Measurements from ENCODE around the gene PRDM12. TPM values are rescaled to one million over a fixed set of nuclear protein-coding genes. Genes with fewer than 3 reads are reported as not detected.

Gene PRDM12
- polyA plus RNA-seq = under 1 TPM in 1 of 3 donors, not detected in 2; 0.03 TPM

DNA sequence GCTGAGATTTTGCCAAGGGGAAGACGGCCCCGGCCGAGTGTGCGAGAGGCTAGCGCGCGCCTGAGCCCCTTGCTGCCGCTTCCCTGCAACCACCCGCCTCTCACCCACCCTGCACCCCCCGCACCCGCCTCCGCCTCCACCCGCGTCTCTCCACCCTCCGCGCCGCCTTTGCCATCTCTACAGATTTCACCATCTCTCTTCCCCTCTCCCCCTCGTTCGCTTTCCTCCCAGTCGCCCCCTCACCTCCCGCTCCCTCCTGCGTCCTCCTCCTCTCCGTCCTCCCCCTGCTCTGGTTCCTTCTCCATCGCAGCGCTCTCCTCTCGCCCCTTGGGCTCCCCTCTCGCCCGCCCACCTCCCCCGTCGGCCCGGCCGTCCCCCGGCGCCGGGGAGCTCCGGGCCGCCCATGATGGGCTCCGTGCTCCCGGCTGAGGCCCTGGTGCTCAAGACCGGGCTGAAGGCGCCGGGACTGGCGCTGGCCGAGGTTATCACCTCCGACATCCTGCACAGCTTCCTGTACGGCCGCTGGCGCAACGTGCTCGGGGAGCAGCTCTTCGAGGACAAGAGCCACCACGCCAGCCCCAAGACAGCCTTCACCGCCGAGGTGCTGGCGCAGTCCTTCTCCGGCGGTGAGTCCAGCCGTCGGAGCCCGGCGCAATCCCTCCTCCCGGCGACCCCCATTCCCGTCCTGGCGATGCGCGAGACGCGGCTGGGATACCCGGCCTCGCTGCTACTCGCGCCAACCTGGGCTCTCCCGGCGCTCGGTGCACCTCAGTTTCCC, at the start of gene PRDM12:
Gene PRDM12 (plus strand): TSS at position 344 of the 778 bp plus-strand sequence. CDS start 60 bp downstream, at position 404.
- H3K27ac ChIP-seq (ENCODE audit: low read depth, low read length) = no peak within 1 kb of the TSS
- WGBS, 3 donors = 2 to 3% (median 3%) methylated on average over 72 to 76 of the region's 76 CpGs

DNA sequence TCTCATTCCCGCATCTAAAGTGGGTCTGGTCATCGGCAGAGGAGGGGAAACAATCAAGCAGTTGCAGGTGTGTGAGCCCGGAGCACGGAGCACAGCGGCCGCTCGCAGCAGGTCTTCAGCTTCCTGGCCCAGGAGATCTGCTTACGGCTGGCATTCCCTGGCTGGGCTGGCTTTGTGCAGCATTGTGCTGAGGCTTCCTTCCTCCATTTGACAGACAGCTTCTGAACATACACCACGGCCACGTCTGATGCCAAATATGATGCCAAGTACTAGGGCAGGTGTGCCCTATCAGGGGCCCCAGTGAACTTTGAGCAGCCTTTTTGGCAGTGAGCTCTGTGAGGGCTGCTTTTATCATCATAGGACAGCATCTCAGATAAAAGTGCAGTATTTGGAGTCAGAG, 47.9 kb upstream of the PRDM12 start:
- WGBS, 3 donors = 81 to 93% (median 89%) methylated on average over 10 of the region's 10 CpGs
- no peak overlapping the region for H3K27ac ChIP-seq (ENCODE audit: low read depth, low read length)

DNA sequence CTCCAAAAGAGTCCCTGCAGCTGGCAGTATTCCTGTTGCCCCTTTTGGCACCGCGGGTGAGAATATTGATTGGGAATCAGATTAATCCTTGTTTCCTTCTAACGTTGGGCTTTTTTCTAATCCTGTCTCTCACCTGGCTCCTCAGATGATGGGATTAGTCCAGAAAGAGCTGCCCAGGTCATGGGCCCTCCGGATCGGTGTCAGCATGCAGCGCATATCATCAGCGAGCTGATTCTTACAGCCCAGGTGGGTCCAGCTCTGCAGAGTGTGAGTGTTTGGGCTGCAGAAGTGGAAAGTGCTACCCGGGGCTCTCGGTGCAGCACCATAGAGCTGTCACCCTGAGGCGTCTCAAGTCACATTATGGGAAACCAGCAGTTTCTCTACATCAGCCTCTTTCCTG, 40.9 kb upstream of the PRDM12 start:
- 77 to 92% (median 90%) methylated on average over 10 of the region's 10 CpGs for WGBS, 3 donors
- no peak overlapping the region for H3K27ac ChIP-seq (ENCODE audit: low read depth, low read length)

DNA sequence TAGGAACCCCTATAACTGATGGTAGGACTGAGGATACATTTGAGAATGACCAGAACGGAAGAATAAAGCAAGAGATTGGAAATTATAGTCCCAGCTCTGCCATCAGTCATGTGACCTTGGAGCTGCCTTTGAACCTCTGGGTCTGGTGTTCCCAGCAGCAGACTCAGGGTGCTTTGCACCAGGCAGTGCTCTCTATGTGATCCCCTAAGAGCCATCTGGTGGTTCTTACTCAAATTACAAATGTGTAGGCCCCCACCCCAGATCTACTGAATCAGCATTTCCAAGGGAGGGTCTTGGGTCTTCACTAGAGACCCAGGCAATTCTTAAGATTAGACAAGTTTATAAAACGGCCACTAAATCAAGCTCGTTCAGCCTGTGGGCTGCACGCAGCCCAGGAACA, 40.2 kb upstream of the PRDM12 start:
- H3K27ac ChIP-seq (ENCODE audit: low read depth, low read length) = no peak overlapping the region
- WGBS, 3 donors = 84 to 90% (median 86%) methylated on average over 4 of the region's 4 CpGs

DNA sequence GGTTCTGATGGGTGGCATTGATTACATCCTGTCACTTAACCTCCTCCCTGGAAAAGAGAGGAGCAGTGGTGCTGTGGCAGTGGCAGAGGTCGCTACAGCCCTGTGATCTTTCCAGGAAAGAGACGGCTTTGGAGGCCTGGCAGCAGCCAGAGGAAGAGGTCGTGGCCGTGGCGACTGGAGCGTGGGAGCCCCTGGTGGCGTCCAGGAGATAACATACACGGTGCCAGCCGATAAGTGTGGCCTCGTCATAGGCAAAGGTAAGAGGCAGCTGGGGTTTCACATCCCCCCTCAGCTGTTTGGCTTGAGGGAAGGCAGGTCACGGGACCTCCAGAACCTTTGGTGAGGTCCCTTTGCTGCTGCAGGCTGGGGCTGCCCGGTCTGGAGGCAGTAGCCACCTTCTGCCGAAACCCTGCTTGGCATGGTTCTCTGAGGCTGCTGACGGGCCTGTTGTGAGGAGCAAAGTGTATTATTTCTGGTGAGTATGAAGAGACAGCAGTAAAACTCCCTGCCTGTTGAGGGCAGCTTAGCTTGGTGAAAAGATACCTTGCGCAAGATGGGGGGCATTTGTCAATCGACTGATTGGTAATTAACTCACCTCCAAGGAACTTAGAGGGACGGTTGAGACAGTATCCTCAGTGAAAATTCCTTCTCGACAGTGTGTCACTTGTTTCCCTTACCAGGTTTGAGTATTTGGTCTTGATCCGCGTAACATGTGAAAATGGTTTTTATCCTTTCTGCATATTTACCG, 38.0 kb upstream of the PRDM12 start:
- WGBS, 3 donors = 74 to 89% (median 85%) methylated on average over 21 of the region's 21 CpGs
- H3K27ac ChIP-seq (ENCODE audit: low read depth, low read length) = no peak overlapping the region

DNA sequence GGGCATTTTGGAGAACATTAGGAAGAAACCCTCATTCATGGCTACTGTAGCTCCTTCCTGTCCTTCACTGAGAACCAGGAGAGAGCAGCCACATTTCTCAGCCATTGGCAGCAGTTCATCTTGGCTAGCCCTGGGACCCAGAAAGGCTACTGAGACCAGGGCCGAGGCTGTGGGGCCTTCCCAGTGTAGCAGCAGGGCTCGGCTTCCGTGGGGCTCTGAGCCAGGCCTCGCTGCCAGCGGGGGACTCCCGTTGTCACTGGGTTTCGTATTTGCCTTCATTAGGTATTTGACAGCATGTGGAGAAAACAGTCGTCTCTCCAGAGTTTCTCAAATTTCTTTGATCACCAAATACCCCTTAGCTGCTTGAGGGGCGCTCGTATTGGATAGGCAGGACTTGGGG, 37.3 kb upstream of the PRDM12 start:
- 84 to 89% (median 84%) methylated on average over 10 of the region's 10 CpGs for WGBS, 3 donors
- no peak overlapping the region for H3K27ac ChIP-seq (ENCODE audit: low read depth, low read length)

DNA sequence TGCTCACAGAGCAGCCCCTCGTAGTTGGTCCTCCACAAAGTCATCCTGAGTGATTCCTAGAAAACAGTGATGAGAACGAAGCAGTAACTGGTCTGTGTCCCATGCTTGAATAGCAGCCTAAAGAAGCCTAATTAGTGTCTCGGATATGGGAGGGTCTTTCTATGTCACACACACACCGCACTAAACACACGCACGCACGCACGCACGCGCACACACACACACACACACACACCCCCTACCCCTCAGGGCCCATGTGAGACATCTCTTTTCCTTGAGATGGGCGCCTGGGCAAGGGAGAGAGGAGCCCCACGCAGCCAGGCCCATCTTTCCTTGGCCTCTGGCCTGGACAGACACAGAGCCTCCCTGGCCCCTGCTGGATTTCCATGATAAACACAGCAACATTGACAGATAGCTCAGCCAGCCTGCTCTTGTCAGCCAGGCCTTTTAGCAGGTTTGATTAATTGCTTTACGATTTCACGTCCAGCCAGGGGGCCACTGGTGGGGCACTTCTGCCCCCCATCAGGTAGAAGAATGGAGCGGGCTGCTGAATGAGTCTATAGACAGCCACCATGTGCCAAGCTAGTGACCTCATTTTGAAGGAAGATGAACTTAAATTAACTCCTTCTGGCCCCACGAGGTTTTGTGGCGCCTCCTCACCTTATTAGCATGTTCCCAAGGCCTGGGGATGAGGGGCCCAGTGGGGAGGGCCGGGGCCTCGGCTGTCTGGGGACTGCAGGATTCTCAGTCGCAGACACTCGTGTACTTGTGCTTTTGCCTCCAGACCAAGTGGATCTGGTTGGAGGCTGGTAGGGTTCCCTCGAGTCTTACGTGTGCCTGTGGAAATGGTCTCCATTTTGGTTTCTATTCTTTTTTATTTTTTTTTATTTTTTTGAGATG, 36.2 kb upstream of the PRDM12 start:
- 80 to 86% (median 83%) methylated on average over 23 of the region's 23 CpGs for WGBS, 3 donors
- no peak overlapping the region for H3K27ac ChIP-seq (ENCODE audit: low read depth, low read length)

DNA sequence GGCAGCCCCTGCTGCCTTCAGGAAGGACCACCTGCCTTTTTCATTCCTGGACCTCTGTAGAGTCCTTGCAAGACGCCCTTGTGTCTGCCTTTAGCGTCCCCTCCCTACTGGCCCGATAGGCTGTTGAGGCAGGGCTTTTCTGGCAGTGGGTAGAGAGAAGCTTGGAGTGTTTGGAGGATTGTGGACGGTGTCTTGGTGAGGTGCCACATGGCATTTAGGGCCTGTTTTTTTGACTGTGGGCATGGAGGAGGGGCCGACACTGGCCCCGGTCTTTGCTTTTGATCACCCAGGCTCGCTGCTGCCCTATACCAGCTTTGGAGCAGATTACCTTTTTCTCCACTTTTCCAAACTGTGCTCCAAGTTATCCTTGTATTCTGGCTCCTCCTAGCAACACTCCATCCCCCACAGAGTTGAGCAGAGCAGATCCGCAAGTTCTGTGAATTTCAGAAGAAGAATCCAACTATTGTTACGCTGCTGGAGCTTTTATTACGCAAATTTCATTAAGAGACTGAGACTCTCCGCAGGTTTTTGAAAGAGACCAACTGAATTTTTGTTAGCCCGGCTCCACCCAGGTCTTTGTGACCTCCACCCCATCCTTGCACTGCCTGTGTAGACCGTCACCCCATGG, 34.8 kb upstream of the PRDM12 start:
- 87 to 92% (median 89%) methylated on average over 13 of the region's 13 CpGs for WGBS, 3 donors
- no peak overlapping the region for H3K27ac ChIP-seq (ENCODE audit: low read depth, low read length)

DNA sequence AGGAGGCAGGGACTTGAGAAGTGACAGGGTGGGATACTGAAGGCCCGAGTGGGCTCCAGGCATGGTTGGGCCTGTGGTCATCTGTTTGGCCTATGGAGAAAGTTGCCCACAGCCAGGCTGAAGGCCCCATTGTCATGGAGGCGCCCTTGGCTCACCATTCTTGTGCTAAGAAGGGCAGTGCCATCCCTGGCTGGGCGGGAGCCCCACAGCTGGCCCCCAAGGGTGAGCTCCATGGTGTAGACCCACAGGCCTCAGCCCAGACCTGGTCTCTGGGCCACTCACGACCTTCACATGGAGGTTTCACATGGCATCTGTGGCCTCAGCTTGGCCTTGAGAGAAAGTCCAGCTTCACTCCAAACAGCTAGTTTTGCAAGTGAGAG, 34.3 kb upstream of the PRDM12 start:
- WGBS, 3 donors = 90 to 96% (median 96%) methylated on average over 4 of the region's 4 CpGs
- H3K27ac ChIP-seq (ENCODE audit: low read depth, low read length) = no peak overlapping the region

DNA sequence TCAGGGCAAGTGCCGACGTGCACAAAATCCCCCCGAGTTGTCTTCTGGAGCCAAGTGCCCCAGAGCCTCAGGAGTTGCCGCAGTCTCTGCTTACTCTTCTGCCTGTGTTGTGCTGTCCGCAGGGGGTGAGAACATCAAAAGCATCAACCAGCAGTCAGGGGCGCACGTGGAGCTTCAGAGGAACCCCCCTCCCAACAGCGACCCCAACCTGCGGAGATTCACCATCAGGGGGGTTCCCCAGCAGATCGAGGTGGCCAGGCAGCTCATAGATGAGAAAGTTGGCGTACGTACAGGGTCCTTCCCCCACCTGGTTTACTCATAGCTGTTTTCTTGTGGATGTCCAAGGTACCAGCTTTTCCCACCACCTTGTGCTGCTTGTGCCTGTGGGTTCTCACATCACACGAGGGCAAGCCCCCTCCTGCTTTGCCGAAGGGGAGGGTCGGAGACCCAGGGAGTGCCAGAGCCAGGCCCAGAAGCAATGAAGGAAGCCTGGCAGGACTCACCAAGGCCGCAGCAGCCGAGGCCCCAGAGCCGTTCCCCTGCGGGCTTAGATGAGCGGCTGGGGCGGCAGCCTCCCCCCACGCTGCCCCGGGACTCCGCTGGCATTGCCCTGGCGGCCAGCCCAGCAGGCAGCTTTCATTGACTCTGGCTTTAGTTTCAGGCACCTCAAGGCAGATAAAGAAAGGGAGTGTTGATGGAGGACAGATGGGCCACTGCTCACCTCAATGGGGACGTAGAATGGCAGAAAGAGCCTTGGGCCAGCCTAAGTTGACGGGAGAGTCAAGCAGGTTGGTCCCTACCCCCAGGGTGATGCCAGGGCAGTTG, 33.7 kb upstream of the PRDM12 start:
- H3K27ac ChIP-seq (ENCODE audit: low read depth, low read length) = no peak overlapping the region
- 90 to 95% (median 92%) methylated on average over 27 of the region's 27 CpGs for WGBS, 3 donors

DNA sequence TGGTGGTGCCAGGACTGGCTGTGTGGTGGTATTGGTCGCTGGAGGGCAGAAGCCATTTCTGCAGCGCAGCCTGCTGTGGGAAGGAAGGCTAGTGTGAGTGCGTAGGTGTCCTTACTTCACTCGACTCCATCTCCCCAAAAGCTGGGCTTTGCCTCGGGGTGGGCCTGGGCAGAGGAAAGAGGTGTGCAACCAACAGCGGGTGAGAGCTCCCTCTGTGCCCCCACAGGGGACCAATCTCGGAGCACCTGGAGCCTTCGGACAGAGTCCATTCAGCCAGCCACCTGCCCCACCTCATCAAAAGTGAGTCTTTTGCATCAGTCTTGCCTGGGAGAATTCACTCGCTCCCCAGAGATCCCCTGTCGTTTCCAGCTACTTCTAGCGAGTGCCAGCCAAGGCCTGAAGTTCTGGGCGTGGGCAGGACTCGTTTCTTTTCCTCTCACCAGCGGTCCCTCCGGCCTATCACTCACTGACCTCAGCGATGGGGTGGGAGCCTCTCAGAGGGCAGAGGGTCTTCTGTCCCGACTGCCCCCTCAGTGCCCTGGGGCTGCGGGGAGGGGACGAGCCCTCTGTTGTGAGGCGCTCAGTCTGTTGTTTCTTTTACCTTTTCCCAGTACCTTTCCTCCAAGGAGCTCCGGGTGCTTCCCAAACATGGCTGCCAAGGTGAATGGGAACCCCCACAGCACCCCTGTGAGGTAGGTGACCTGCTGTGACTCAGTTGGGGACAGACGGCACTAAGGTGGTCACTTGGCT, 32.9 kb upstream of the PRDM12 start:
- 93 to 94% (median 94%) methylated on average over 21 to 22 of the region's 22 CpGs for WGBS, 3 donors
- no peak overlapping the region for H3K27ac ChIP-seq (ENCODE audit: low read depth, low read length)

DNA sequence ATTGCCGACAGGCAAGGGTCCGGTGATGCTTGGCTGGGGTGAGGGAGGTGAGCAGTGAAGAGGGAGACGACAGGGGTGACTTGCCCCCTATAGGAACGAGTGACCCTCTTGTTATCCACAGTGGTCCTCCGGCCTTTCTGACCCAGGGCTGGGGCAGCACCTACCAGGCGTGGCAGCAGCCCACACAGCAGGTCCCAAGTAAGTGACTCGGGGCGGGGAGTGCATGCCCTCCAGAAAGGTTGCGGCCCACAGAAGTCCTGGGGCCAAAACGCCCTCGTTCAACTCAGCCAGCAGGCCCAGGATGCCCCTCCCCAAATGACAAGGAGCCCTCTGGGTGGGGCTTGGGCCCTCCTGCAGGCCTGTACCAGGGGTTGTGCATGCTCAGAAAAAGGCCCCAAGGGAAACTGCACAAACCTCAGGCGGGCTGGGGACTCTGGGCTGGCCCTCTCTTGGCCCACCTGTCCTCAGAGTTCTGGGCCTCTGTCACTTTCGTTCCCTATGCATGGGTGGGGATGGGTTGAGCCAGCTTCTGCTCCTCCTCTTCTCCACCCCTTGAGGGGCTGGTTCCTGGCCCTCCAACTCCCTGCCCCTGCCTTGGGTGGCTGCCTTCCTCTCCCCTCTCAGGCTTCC, 32.2 kb upstream of the PRDM12 start:
- H3K27ac ChIP-seq (ENCODE audit: low read depth, low read length) = no peak overlapping the region
- WGBS, 3 donors = 85 to 88% (median 86%) methylated on average over 10 to 13 of the region's 13 CpGs

DNA sequence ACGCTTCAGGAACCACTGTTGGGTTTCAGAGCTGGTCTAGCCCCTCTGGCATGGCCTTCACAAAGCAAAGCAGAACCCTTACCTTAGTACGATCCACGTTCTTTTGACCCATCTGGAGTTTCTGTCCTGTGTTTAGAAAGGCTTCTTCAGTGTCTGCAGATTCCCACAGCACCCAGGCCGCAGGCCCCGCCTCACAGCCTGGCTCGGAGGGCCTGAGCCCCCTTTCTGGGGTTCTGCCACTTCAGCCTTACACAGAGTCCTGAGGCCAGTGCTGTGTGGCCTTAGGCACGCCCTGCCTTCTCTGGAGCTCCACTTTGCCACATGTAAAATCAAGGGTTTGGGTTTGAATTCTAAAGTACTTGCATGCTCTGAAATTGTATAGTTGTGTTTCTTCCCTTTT, 31.6 kb upstream of the PRDM12 start:
- WGBS, 3 donors = 94 to 96% (median 95%) methylated on average over 7 of the region's 7 CpGs
- no peak overlapping the region for H3K27ac ChIP-seq (ENCODE audit: low read depth, low read length)

DNA sequence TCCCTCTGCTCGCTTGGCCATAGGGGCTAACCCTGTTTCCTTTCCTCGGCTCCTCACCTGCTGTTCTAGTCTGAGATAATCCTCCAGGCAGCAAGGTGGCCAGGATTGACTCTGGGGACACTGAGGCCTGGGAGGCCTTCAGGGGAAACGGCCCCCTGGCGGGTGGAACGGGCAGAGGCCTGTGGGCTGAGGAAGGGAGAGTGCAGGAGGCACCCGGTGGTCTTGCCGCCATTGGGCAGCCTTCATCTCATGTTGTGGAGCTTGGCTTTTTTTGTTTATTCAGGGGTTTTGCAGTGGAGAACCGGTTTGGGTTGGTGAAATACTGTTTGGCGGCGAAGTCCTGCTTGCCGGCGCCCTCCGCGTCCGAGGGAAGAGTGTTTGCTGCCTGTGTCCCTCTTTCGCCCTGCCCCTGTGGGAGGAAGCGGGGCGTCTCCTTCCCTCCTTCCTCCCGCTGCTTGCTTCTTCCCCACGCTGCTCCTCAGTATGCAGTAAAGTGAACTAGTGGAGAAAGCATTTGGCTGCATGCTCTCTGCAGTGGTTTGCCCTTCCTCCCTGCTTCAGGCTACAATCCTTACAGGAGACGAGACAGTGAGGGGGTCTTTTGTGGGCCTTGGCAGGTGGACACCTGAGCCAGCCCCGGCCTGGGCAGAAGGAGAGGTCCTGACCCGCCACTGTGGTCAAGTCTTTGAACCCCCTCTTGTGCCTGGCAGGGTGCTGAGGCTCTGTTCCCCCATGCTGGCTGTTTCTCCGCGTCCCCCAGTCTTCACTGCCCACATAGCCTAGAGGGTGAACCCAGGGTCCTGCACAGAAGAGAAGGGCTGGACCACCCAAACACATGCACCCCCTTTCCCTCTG, 30.8 kb upstream of the PRDM12 start:
- no peak overlapping the region for H3K27ac ChIP-seq (ENCODE audit: low read depth, low read length)
- WGBS, 3 donors = 92 to 93% (median 93%) methylated on average over 24 to 25 of the region's 25 CpGs

DNA sequence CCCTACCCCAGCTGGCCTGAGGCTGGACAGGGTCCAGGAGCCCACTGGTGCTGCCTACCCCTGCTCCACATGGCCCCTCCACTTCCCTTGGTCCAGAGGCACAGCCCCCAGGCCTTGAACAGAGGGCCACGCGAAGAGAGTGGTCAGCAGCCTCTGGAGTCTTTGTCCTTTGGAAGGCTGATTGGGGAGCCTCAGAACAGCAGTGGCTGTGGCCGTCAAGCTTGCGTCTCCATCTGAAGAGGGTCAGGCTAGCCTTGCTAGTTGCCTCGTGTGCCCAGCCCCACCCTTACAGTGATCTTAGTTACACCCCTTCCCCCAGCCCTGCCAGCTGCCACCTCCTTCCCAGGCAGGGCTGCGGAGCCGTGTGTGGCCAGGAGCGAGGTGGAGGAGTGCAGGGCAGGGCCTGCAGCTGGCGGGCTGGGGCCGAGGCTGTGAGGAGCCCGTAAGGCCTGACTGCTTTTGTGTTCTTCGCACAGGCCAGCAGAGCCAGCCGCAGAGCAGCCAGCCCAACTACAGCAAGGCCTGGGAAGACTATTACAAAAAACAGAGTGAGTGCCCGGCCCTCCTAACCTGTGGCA, 30.1 kb upstream of the PRDM12 start:
- no peak overlapping the region for H3K27ac ChIP-seq (ENCODE audit: low read depth, low read length)
- WGBS, 3 donors = 89 to 95% (median 93%) methylated on average over 14 of the region's 14 CpGs

Data from adipose tissue (tissue), 3 donors.